Muscle of arm (tissue), 12 donors: ENCODE data around the gene ACACA. TPM values are rescaled to one million over a fixed set of nuclear protein-coding genes. Genes with fewer than 3 reads are reported as not detected.
A peak's percentile ranks its signal among the peaks of the same experiment; 100 is the strongest.
"Not testable (repeated sequence)": the region's sequence is repeated elsewhere in the genome, so short reads cannot be mapped to it uniquely, and the experiment has no call there.

Source experiments
- DNase-seq: peaks from one replicate; pipeline ENCODE4 v3.0.0-alpha.2; 2013
- polyA plus RNA-seq, 12 donors: library from polyadenylated mRNA; unstranded; fragments of 120-200 nt; gene quantifications; one replicate each; pipeline ENCODE4 v1.2.1, GENCODE V29; 2013; ENCODE audit not compliant: insufficient read length in 12 of 12

ACACA gene
- polyA plus RNA-seq, 12 donors, result 21.6 to 54.8 (median 29.8) TPM; not detected in 1

- no peak for DNase-seq
Observed at GRCh38 chr17:37399265-37399803, 7.3 kb downstream of the ACACA start.

GRCh38 chr17:37393352-37393751, 13.3 kb downstream of the ACACA start:
- no peak for DNase-seq

DNA sequence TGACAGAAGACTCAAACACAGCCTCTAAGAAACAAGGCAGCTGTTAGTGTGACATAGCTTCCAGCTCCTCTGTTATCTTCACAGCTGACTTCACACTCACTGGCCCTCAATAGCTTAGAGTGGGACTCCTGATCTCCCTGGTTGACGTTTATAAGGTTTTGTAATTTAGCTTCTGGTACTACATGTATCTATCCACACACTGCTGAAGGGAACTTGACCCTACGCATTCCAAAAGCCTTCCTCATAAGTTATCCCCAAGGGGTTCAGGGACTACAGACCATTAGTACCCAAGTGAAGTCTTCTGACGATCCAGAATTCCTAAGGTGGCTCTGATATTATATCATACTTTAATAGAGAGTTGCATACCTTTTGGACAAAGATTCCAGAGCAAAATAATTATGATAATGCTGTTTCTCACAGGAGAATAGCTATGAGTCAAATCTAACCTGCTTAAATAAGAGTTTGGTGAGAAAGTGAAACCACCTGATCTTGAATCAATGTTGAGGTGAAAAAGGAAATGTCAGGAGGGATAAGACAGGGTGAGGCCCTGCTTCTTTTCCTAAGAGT, 14.5 kb downstream of the ACACA start:
- DNase-seq, result no peak

DNA sequence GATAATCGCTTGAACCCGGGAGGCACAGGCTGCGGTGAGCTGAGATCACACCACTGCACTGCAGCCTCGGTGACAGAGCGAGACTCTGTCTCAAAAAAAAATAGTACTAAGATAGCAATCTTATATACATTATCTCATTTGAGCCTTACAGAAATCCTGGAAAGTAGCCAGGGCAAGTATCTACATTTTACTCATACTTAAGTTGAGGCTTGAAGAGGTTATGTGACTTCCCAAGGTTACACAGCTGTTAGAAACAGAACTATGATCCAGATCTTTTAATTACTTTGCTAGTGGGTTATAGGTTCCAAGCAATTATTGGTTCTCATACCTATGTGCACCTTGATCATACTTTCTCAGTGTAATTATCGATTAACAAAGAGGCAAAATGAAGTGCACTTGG, 15.5 kb downstream of the ACACA start:
- DNase-seq, result no peak

DNA sequence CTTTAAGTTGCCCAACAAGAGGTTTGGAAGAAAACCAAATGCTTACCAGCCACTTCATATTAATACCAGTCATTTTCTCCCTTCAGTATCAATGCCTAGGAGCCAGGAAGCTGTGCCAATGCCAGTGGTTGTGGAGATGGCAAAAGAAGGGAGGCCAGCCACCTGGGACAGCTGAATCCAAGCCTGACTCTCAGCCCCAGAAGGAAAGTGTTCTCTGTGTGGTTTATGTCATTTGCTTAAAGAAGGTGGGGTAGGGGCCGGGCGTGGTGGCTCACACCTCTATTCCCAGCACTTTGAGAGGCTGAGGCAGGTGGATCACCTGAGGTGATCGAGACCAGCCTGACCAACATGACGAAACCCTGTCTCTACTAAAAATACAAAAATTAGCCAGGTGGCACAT, 17.5 kb downstream of the ACACA start:
- no peak for DNase-seq

- DNase-seq, result no peak
Observed at GRCh38 chr17:37388266-37388665, 18.4 kb downstream of the ACACA start.

DNA sequence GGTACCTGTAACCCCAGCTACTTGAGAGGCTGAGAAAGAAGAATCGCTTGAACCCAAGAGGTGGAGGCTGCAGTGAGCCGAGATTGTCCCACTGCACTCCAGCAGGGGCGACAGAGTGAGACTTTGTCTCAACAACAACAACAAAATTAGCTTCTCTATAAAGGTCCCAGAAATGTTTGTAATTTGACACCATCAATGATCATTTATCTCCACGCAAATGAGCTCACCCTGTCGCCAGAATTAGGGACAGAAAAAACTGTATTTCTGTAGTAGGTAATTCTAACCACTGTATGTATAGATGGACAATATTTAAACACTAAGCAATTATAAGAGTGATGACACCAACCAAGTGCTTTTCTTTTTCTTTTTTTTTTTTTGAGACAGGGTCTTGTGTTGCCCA, 20.2 kb downstream of the ACACA start:
- no peak for DNase-seq

DNA sequence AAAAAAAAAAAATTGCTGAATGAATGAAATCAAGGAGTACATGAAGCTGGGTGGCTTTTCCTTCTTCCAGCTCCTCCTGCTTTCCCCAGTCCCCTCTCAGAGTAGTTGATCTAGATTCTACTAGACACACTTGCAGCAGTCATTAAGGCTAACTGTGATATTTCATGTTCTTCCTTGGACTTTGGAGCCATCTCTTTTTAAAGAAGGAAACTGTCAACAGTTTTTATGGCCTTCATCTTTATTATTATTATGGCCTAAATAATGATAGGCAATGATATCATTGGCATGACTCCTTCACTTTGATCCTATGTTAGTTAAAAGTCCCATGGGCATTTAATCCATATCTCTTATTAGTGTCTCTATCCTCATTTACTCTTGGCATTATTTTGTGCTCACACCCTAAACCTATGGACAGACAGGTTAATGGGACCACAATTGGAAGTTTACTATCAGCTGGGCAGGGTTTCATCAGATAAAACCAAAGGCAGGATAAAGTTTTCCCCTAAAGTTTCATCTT, 21.1 kb downstream of the ACACA start:
- DNase-seq, result no peak

DNA sequence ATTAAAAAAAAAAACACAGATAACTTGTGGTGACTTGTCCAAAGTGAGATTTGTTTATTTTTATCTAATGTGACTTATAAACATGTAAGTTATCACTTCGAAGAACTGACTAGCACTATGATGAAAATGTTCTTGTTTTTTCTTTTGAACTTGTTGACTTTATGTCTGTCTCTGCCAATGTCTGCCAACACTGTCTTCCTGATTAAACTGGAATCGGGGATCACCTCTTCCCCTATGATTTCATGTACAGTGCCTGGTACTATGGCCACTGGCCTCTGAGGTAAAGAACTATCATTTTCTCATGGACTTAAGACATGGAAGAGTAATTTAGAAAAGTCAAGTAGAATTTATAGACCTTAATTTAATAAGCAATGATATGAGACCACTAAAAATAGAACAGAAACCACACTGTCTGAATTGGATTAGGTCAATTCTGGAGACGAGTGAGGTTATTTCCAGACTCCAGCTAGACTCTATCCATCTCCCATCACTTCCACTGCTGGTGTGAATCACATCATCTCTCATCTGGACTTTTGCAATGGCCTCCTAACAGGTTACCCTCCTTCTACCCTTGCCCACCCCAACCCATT, 22.0 kb downstream of the ACACA start:
- DNase-seq, result no peak

GRCh38 chr17:37382056-37382455, 24.6 kb downstream of the ACACA start:
- no peak for DNase-seq

- DNase-seq, result no peak
Observed at GRCh38 chr17:37375706-37376105, 30.9 kb downstream of the ACACA start, which contains the start of gene C17orf78. Gene C17orf78, plus strand, starts transcription at chr17:37375985. Its CDS starts 108 bp downstream, at chr17:37376093.

DNA sequence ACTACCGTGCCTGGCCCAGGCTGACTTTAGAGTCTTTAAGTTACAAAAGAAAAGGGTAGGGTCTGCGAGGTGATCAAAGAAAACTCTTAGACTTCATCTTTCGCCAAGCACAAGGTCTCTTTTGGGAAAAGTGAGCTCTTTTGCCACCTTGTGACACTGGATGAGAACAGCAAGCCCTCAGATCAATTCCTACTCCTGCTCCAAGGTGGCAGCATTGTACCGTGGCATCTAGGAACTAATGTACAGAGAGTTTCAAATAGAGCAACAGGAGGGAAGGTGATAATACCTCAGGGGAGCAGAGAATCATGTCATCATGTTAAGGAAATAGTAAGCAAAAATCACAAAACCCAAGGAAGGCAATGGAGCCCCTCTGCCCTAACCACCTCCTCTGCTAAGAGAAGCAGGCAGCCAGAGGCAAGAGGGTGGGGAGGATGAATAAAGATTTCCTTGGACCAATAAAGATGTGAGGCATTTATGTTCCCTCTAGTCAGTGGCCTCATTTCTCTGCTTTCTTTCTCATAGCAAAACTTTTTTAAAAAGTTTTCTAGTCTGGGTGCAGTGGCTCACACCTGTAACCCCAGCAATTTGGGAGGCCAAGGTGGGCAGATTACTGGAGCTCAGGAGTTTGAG, 33.0 kb downstream of the ACACA start:
- DNase-seq, result peak; percentile 52

DNA sequence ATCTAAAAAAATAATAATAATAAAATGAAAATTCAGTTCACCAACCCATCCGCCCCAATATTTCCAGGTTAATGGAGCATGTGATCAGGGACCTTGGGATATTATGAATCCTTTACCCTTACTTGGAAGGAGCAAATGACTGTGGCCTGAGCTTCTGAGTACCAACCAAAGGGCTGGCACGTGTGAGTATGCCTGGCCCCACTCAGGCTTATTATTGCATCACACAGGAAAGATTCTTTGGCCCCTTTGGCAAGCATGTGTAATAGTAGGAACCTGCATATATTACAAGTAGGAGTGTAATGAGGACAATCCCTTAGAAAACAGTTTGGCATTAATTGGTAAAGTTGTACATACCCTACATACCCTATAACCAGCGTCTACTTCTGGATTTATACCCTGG, 38.1 kb downstream of the ACACA start:
- DNase-seq, result no peak

GRCh38 chr17:37365589-37365988, 41.0 kb downstream of the ACACA start:
- no peak for DNase-seq

DNA sequence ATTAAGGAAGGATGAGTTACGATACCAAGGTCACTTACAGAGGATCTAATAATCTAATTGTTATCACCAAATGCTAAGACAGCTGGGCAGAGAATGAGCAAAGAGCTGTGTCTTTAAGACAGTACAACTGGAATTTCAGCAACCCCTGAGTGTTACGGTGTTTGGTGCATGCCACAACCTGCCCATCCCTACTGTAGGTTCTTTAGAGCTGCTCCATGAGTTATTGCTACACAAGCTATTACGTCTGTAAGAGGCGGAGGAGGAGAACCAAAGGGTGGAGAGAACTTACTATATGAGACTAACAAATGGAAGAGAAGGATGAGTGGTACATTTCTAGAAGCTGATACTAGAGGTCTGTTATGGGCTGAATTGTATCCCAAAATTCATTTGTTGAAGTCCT, 45.1 kb downstream of the ACACA start:
- no peak for DNase-seq

DNA sequence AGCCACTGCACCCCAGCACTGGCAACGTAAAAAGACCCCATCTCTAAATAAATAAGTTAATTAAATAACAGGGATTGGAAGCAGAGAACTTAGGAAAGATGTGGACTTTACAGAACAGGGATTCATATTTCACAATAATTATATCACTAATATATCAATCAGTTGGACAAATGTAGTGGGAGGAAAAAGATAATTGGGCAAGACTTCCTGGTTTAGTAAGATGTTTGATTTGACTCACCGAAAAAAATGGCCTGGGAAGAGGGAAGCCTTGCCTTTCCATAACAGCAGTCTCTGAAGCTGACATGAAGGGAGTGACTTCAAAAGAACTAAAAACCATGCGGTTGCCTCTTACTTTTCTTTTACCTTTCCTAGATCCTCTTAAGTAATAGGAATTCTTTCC, 46.0 kb downstream of the ACACA start:
- DNase-seq, result no peak

DNA sequence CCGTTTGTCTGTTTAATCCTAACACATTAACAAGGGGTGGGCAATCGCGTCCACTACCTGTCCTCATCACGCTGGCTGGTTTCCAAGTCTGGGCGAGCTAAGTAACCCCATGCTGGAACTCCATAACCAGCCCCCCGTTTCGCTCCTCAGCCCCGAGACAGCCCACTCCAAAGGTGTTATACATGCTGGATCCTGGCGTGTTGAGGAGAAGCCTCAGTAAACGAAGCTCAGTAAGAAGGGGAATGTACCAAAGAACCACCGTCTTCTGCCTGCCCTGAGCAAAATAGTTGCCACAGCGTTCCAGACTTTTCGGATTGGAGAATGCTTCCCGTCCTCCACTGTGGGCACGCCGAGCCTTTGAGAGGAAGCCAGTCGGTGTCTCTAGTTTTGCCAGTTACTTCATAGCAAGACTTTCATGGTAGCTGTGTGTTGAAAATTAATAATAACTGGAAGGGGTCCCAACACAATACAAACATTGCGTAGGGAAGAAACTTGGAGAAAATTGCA, 46.9 kb downstream of the ACACA start:
- DNase-seq, result no peak

- peak; percentile 87 for DNase-seq
Observed at GRCh38 chr17:37358830-37359681, 47.6 kb downstream of the ACACA start.

GRCh38 chr17:37358098-37358829, 48.4 kb downstream of the ACACA start:
- peak; percentile 68 for DNase-seq

- DNase-seq, result not testable (repeated sequence)
Observed at GRCh38 chr17:37356796-37357569, 49.7 kb downstream of the ACACA start.
